Stimulated activated CD8-positive, alpha-beta memory T cell treated with anti-CD3 and anti-CD28 coated beads, Interleukin-12 subunit alpha, Interleukin-12 subunit beta, amount 100 ng/mL, for 24 hours (primary cell): ENCODE measurements around the gene INTS11.

Experiments
- DNase-seq: peaks from one replicate; pipeline ENCODE4 v3.0.0-alpha.2; 2020; ENCODE audit errors: extremely low read depth

Gene INTS11

GRCh38 chr1:1262758-1263157 is 61.7 kb downstream of the INTS11 start:
- no peak for DNase-seq

- DNase-seq = no peak
These were observed 62.4 kb downstream of the INTS11 start for GRCh38 chr1:1262071-1262470.
